Natural killer cell treated with Interleukin-12 subunit alpha and Interleukin-12 subunit beta and Interleukin-15 and Interleukin-18, amount 100 ng/mL, for 72 hours (primary cell): ENCODE results near the gene CCDC24. TPM values are rescaled to one million over a fixed set of nuclear protein-coding genes. Genes with fewer than 3 reads are reported as not detected.

Experiments used
- ATAC-seq, 2 donors: fragments of 150-1000 bp; cut with Tn5 transposase in 1 of 2; sonication (Bioruptor Pico), chemical (Tn5 transposase) in 1 of 2; 2 replicates each; pipeline ENCODE4 v1.10.0; 2021
- DNase-seq: peaks from one replicate; pipeline ENCODE4 v3.0.0; 2022; ENCODE audit warnings: low spot score
- H3K27ac Mint-ChIP-seq, 2 donors: 1 replicate in 1 of 2; 2 replicates in 1 of 2; pipeline ENCODE4 v1.8.0; 2022; ENCODE audit warnings: mixed read lengths in 2 of 2, mild to moderate bottlenecking in 1 of 2, moderate library complexity in 1 of 2
- H3K27me3 Mint-ChIP-seq, 2 donors: 1 replicate in 1 of 2; 2 replicates in 1 of 2; pipeline ENCODE4 v1.8.0; 2022; ENCODE audit warnings: mixed read lengths in 2 of 2
- H3K36me3 Mint-ChIP-seq: one replicate; pipeline ENCODE4 v1.8.0; 2022; ENCODE audit warnings: mixed read lengths
- H3K4me1 Mint-ChIP-seq, 2 donors: 1 replicate in 1 of 2; 2 replicates in 1 of 2; pipeline ENCODE4 v1.8.0; 2022; ENCODE audit warnings: low read depth in 2 of 2, mixed read lengths in 2 of 2, mild to moderate bottlenecking in 1 of 2
- H3K4me3 Mint-ChIP-seq: one replicate; pipeline ENCODE4 v1.8.0; 2022; ENCODE audit warnings: mixed read lengths
- H3K9me3 Mint-ChIP-seq: 2 replicates; pipeline ENCODE4 v1.8.0; 2022; ENCODE audit warnings: mixed read lengths
- total RNA-seq, 2 donors: library from RNA; stranded (reverse); gene quantifications; one replicate each; pipeline ENCODE4 v1.2.3, GENCODE V29; 2022

CCDC24 gene
- total RNA-seq, 2 donors from 2014 or later: 1.8 to 2.9 TPM

DNA sequence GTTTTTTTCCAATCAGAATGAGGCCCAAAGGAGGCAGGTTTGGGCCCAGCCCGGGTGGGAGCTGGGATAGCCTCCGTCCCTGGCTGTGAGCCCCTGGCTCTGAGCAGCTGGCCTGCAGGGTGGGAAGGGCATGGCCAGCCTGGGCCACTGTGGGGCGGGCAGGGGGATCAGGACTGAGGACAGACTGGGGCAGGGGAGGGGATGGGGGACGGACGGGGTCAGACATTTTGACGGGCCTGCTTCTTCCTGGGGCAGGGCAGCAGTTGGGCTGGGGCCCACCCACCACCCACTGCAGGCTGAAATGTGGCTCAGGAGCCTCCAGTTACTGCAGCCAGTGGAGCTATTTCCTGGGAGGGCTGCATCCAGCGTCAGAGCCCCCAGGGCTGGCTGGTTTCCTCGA lies 42.4 kb downstream of the CCDC24 start:
- H3K4me3 Mint-ChIP-seq: no peak overlapping the region
- no peaks in the 10 kb centered on the region for H3K27me3 Mint-ChIP-seq
- no peaks in the 10 kb centered on the region for H3K36me3 Mint-ChIP-seq
- H3K4me1 Mint-ChIP-seq: peaks cover 11 to 12% of the 10 kb centered on the region in 2 donors
- no peak for ATAC-seq
- no peak overlapping the region for H3K27ac Mint-ChIP-seq
- no peaks in the 10 kb centered on the region for H3K9me3 Mint-ChIP-seq
- no peak for DNase-seq

DNA sequence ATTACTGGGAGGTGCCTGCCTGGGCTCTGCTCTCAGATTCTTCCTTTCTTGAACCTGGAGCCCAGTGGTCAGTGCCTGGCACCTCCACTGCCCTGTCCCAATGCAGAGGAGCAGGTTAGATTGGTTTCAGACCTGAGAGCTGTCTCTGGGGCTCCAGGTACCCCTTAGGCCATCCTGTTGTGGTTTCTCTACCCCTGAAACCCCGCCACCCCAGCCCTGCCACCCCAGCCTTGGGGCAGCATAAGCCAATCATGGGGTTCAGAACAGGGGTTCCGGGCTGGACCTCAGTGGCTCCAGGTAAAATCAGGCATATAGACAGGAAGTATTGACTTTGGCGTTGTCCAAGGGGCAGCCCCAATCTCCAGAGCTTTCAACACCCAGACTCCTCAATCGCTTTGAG lies 43.0 kb downstream of the CCDC24 start:
- no peak overlapping the region for H3K27ac Mint-ChIP-seq

DNA sequence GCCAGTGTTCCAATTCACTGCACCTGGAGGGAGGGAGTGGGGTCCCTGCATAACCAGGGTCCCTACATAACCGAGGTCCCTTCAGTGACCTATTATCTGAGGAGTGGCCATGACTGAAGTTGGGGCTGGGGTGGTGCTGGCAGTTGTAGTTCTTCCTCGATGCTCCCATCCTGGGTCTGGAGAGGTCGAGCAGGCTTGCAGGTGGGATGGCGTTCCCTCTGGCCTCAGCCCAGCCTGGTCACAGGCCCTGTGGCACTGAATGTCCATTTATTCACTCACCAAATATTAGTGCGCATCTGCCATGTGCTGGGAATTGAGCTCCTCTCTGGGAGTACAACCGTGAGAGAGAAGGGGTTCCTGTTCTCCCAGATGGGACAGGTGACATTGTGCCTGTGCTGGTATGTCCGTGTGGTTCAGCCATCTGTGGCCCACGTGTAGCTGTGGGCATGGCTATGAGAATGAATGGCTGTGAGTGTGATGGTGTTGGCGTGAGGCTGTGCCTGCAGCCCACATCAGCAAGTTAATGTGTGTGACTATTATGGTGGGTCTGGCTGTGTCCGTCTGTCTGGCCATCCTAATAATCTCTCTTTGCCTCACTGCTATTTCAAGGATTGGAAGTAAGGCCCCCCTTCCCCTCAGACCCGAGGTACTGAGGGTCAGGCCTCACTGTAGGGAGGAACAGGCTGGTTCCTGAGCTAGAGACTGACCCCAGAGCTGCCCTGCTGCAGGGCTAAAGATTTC lies 43.7 kb downstream of the CCDC24 start:
- Mint-ChIP-seq H3K4me3 (no peak overlapping the region), H3K27ac (no peak overlapping the region), H3K36me3 (no peaks in the 10 kb centered on the region), H3K4me1 (no peaks in the 10 kb centered on the region), H3K27me3 (peaks cover 2 to 6% of the 10 kb centered on the region in 2 donors), H3K9me3 (no peaks in the 10 kb centered on the region)
- DNase-seq (no peak), ATAC-seq (no peak)

More for the DNA sequence above, 43.0 kb downstream of the CCDC24 start:
- Mint-ChIP-seq H3K9me3 (no peaks in the 10 kb centered on the region), H3K36me3 (no peaks in the 10 kb centered on the region), H3K4me3 (no peak overlapping the region), H3K4me1 (peaks cover 5 to 6% of the 10 kb centered on the region in 2 donors), H3K27me3 (peaks cover 0 to under 1% of the 10 kb centered on the region in 2 donors)
- DNase-seq (no peak), ATAC-seq (no peak)

DNA sequence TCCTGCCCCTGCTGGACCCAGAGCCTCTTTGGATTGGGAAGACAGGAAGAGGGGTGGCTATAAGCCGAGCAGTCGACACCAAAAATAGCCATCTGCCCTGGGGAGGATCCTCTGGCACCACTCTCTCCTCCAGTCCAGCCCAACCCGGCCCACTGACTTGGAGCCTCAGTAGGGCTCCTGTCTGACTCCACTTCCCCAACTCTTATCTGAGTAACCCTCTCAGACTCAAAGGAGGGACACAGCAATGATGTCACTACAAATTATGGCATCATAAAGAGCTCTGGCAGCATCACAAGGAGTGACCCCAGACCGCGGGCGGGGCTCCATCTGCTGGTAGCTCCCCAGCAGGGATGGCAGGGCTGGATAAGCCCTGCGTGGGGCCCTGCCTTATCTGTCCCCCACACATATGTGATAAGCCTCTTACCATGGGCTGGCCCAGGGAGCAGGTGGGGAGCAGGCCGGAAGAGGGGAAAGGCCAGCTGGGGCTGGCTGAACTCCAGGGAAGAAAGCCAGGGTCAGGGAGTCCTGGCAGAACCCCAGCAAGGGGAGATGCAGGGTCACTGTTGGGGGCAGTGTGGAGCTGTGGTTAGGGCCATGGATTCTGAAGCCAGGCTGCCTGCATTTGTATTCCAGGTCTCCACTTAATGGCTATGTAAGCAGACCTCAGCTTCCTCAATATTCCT lies 44.5 kb downstream of the CCDC24 start:
- Mint-ChIP-seq H3K27ac (no peak overlapping the region), H3K36me3 (no peaks in the 10 kb centered on the region), H3K9me3 (no peaks in the 10 kb centered on the region), H3K27me3 (peaks cover 4 to 6% of the 10 kb centered on the region in 2 donors), H3K4me3 (no peak overlapping the region), H3K4me1 (no peaks in the 10 kb centered on the region)
- DNase-seq (no peak), ATAC-seq (peak in 1 of 2 donors; percentile 48)

DNA sequence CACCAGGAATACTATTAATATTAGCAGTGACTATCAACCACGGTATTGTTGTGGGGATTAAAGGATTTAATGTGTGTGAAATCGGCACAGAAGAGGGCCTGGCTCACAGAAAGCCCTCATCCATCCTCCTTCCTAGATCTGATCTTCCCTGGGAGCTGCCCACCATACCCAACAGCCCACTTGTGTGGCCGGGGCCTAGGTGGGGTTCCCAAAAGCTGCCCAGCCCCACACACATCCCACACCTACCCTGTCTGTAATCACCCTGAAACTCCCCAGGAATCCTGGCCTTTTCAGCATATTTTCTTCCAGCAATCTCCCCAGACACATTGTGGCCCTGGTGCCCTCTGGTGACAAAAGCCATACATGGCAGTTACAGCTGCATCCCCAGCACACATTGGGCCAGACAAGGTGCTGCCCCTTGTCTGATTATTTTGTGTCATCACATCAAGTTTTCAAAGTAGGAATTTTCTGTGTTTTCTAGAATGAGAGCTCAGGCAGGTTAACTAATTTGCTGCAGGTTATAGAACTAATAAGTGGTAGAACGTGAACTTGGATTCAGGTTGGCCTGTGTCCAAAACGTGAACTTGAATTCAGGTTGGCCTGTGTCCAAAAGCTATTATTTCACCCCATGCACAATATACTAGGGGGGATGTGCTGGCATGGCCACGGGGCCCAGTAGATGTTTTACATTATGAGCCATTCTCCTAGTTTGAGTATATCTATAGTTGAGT lies 45.2 kb downstream of the CCDC24 start:
- Mint-ChIP-seq H3K4me3 (no peak overlapping the region), H3K27ac (no peak overlapping the region)
- peak; percentile 70 for DNase-seq

DNA sequence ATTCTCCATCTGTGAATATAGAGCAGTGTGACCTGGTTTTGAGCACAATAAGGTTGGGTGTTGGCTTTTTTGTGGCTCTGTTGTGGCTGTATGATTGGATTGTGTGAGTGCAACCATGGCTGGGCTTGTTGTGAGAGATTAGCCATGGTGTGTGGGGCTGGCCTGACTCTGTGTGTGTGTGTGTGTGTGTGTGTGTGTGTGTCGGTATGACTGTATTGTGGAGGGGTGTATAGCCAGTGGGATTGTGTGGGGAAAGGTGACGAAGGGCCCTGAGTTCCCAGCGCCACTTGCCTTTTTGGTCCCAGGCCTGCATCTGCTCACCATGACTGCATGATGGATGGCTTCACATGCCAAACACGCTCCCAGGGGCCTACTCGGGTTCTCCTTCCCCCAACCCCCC lies 45.8 kb downstream of the CCDC24 start:
- DNase-seq (no peak), ATAC-seq (no peak)
- Mint-ChIP-seq H3K4me3 (no peak overlapping the region), H3K36me3 (no peaks in the 10 kb centered on the region), H3K9me3 (no peaks in the 10 kb centered on the region), H3K27me3 (peaks cover 6 to 7% of the 10 kb centered on the region in 2 donors), H3K4me1 (no peaks in the 10 kb centered on the region), H3K27ac (no peak overlapping the region)

More for the DNA sequence above, 45.2 kb downstream of the CCDC24 start:
- Mint-ChIP-seq H3K4me1 (no peaks in the 10 kb centered on the region), H3K9me3 (no peaks in the 10 kb centered on the region), H3K27me3 (peaks cover 6 to 7% of the 10 kb centered on the region in 2 donors), H3K36me3 (no peaks in the 10 kb centered on the region)
- ATAC-seq: peak; percentile 69

DNA sequence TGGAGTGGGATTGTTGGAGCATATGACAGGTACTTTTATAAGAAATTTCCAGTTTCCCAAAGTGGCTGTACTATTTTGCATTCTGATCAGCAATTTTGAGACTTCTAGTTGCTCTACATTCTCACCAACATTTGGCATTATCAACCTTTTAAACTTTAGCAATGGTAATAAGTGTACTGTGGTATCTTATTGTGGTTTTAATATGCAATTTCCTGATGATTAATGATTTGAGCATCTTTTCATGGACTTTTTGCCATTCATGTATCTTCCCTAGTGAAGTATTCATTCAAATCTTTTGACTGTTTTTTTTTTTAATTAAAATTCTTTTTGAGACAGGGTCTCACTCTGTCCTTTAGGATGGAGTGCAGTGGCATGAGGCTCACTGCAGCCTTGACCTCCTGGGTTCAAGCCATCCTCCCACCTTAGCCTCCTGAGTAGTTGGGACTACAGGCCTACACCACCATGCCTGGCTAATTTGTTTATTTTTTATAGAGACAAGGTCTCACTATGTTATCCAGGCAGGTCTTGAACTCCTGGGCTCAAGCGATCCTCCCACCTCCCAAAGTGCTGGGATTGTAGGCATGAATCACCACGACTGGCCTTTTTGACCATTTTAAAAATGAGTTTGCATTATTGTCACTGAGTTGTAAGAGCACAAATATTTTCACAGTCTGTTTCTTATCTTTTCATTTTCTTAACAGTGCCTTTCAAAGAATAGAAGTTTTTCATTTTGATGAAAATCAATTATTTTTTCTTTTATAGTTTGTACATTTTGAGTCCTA lies 47.7 kb downstream of the CCDC24 start:
- ATAC-seq (no peak), DNase-seq (no peak)
- H3K9me3 Mint-ChIP-seq: no peaks in the 10 kb centered on the region
- H3K36me3 Mint-ChIP-seq: no peaks in the 10 kb centered on the region
- H3K27ac Mint-ChIP-seq: no peak overlapping the region
- peaks cover 6 to 9% of the 10 kb centered on the region in 2 donors for H3K27me3 Mint-ChIP-seq
- no peaks in the 10 kb centered on the region for H3K4me1 Mint-ChIP-seq
- H3K4me3 Mint-ChIP-seq: no peak overlapping the region

DNA sequence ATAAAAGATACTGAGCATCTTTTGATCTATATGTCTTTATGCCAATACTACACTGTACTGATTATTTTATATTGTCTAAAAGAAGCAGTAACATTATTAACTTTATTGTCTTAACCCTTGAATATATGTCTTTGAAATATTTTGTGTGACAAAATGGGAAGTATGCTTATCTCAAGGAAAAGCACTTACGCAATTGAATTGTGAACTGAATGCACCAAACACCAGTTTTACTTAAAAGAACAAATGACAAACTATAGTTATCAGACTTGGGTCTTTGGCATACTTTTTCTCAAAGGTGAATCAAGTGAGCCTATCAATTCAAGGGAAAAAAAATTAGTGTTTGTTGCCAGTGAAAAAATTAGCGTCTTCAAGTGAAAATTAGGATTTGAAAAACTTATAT lies 49.0 kb downstream of the CCDC24 start:
- Mint-ChIP-seq H3K4me3 (no peak overlapping the region), H3K4me1 (no peaks in the 10 kb centered on the region), H3K9me3 (no peaks in the 10 kb centered on the region), H3K27me3 (peaks cover 6 to 14% of the 10 kb centered on the region in 2 donors), H3K36me3 (no peaks in the 10 kb centered on the region), H3K27ac (no peak overlapping the region)
- ATAC-seq: no peak
- no peak for DNase-seq

DNA sequence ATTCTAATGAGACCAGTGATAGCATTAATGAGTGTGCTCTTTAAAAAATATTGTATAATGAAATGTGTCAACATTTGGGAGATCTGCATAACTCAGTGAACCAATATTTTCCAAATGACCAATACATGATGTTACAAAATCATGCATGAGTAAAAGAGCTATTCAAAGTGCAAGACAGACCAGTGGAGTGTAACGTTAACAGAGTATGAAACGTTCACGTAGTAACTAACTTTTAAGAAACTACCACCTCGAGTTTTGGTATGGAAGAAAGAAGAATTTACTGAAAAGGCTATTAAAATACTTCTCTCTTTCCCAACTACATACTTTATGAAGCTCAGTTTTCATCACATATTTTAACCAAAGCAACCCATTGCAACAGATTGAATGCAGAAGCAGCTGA lies 49.4 kb downstream of the CCDC24 start:
- ATAC-seq (no peak), DNase-seq (no peak)
- Mint-ChIP-seq H3K27me3 (peaks cover 6 to 14% of the 10 kb centered on the region in 2 donors), H3K4me3 (no peak overlapping the region), H3K36me3 (no peaks in the 10 kb centered on the region), H3K4me1 (no peaks in the 10 kb centered on the region), H3K9me3 (no peaks in the 10 kb centered on the region), H3K27ac (no peak overlapping the region)

DNA sequence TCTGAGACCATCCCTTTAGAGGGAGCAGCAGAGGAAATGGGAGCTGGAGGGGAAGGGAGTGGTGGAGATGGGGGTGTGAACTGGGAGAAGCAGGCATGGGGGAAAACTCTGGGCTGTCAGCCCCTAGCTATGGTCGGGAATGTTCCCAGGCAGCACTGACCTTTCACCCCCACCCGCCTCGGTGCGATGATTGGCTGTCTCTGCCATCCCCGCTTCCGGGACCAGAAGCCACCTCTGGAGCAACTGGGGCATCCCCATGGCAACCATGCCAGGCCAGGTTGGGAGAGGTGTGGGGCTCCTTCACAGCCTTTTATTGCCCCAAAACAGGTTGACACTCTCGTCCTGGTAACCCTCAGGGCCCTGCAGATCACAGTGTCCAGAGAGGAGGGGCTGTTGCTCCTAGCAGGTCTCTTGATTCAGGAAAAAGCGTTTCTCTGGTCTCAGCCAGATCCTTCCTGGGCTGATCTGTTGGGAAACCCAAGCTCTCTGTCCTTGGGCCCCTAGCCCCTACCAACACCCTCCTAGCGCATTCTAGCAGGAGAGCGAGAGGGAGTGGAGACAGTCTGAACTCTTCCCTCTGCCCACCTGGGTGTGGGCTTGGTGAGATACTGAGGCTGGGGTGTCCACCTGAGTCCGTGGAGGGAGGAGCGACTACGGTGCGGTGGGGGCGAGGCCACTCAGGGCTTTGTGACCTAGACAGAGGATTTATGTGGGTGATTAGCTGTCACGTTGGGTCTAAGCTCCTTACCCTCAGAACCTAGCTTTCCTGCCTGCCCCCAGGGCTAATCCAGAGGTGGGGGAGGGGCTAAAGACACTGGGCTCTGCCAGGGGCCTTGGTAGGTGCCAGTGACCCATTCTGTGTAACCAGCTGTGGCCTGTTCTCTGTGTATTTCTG lies 52.0 kb downstream of the CCDC24 start:
- Mint-ChIP-seq H3K27ac (no peak overlapping the region), H3K4me3 (no peak overlapping the region), H3K4me1 (peaks cover 9 to 13% of the 10 kb centered on the region in 2 donors), H3K36me3 (no peaks in the 10 kb centered on the region), H3K27me3 (peaks cover 14 to 22% of the 10 kb centered on the region in 2 donors), H3K9me3 (no peaks in the 10 kb centered on the region)
- ATAC-seq (no peak), DNase-seq (no peak)

DNA sequence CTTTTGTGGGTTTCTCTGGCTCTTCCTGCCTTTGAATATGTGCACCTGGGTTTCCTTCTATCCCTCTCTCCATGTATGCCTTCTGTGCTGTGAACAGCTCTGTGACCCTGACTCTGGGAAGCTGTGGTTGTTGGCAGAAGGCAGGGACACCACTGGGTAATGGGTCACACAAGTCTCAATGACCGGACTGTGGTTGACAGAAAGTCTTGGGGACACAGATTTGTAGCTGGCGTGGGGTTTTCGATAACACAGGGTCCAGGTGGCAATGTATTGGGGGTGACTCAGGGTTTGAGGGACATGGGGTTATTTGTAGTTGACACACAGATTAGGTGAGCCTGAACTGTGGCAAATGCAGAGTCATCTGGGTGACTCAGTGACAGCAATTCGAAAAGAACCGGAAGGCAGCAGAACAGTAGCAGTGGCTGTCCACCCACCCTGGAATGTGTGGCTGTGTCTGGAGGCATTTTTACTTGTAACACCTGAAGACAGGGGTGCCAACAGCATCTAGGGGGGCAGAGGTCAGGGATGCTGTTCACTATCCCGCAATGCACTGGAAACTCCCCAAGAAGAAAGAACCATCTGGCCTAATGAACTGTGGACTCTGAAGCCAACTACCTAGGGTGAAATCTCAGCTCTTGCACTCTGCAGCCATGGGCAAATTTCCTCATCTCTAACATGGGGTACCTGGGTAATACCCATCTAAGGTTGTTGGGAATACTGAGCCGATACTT lies 52.8 kb downstream of the CCDC24 start:
- DNase-seq (no peak), ATAC-seq (peak in 1 of 2 donors; percentile 11)
- H3K4me1 Mint-ChIP-seq: peaks cover 9 to 14% of the 10 kb centered on the region in 2 donors
- H3K9me3 Mint-ChIP-seq: no peaks in the 10 kb centered on the region
- H3K36me3 Mint-ChIP-seq: no peaks in the 10 kb centered on the region
- H3K27me3 Mint-ChIP-seq: peaks cover 14 to 22% of the 10 kb centered on the region in 2 donors
- no peak overlapping the region for H3K4me3 Mint-ChIP-seq
- no peak overlapping the region for H3K27ac Mint-ChIP-seq

DNA sequence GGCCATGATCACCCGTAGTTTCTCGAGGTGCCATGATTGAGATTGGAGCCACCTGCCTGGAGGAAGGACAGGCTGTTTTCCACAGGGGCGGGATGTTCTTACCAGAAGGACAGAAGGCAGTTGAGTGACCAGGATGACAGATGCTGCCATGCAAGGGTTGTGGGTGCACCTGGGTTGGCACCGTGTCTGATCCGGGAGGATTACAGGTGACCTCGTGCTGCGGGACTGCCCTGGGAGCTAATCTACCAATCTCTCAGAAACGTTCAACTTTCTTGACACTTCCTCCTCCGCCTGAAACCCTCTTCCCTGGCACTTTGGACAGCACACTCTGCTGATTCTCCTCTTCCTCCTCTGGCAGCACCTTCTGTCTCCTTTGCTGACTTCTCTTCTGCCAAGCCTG lies 53.7 kb downstream of the CCDC24 start:
- no peaks in the 10 kb centered on the region for H3K36me3 Mint-ChIP-seq
- no peak overlapping the region for H3K27ac Mint-ChIP-seq
- H3K9me3 Mint-ChIP-seq: no peaks in the 10 kb centered on the region
- H3K27me3 Mint-ChIP-seq: peaks cover 8 to 20% of the 10 kb centered on the region in 2 donors
- ATAC-seq (no peak), DNase-seq (no peak)
- peaks cover 9 to 14% of the 10 kb centered on the region in 2 donors for H3K4me1 Mint-ChIP-seq
- no peak overlapping the region for H3K4me3 Mint-ChIP-seq
